ENCODE measurements around the gene MEGF9. TPM values are rescaled to one million over a fixed set of nuclear protein-coding genes. Genes with fewer than 3 reads are reported as not detected.
A peak's percentile ranks its signal among the peaks of the same experiment; 100 is the strongest.

Gene MEGF9
- total RNA-seq, 3 donors from 2014 or later (not counting 1 experiment from before 2014, with no cell fraction given): 17.5 to 25.9 (median 22.3) TPM

- Mint-ChIP-seq H3K9me3 (no peaks in the 10 kb centered on the region), H3K27me3 (ENCODE audit: low read depth in 2 of 2) (no peaks in the 10 kb centered on the region), H3K4me3 (peak overlapping the region; percentile 85), H3K4me1 (peaks cover 24 to 35% of the 10 kb centered on the region in 2 donors), H3K27ac (peak overlapping the region; percentile 90 to 94), H3K36me3 (no peaks in the 10 kb centered on the region)
- WGBS (ENCODE audit: insufficient coverage): 10% methylated on average over 30 of the region's 30 CpGs
- no peaks in the 10 kb centered on the region for H3K27me3 ChIP-seq (ENCODE audit: control insufficient read depth, insufficient read depth, low read length)
- H3K27ac ChIP-seq (ENCODE audit: low read length): peak overlapping the region; percentile 64
- DNase-seq (no peak), ATAC-seq (no peak)
- no peak for TF ChIP-seq CTCF (IDR thresholded peaks at IDR 0.05)
- no peaks in the 10 kb centered on the region for H3K36me3 ChIP-seq (ENCODE audit: control insufficient read depth, insufficient read depth, low read length)
- peak overlapping the region; percentile 67 for H3K4me3 ChIP-seq (ENCODE audit: low read length)
- peaks cover 23% of the 10 kb centered on the region for H3K4me1 ChIP-seq (ENCODE audit: control insufficient read depth, insufficient read depth, low read length)
- intact Hi-C loops (cut with micrococcal nuclease): loop anchor here (1.0 to 5.0 kb wide), 4 partner anchors 134 to 487 kb away; partner anchors contain the start of genes CDK5RAP2, RAB14 and TRAF1
- H3K9me3 ChIP-seq (ENCODE audit: control insufficient read depth, insufficient read depth, low read length): no peaks in the 10 kb centered on the region
Measured at GRCh38 chr9:120714846-120715388, 647 bp upstream of the MEGF9 start.

GRCh38 chr9:120713257-120714087 lies 798 bp downstream of the MEGF9 start:
- intact Hi-C loops (cut with micrococcal nuclease): loop anchor here (1.0 to 5.0 kb wide), 4 partner anchors 133 to 489 kb away; partner anchors contain the start of genes CDK5RAP2, RAB14 and TRAF1
- H3K27me3 Mint-ChIP-seq (ENCODE audit: low read depth in 2 of 2): no peaks in the 10 kb centered on the region
- H3K4me1 Mint-ChIP-seq: peaks cover 24 to 41% of the 10 kb centered on the region in 2 donors
- DNase-seq (peak in 1 of 2 donors; percentile 38), ATAC-seq (no peak)
- Histone ChIP-seq H3K27ac (ENCODE audit: low read length) (peak overlapping the region; percentile 62), H3K4me3 (ENCODE audit: low read length) (peak overlapping the region; percentile 58), H3K27me3 (ENCODE audit: control insufficient read depth, insufficient read depth, low read length) (no peaks in the 10 kb centered on the region), H3K4me1 (ENCODE audit: control insufficient read depth, insufficient read depth, low read length) (peaks cover 29% of the 10 kb centered on the region), H3K9me3 (ENCODE audit: control insufficient read depth, insufficient read depth, low read length) (no peaks in the 10 kb centered on the region), H3K36me3 (ENCODE audit: control insufficient read depth, insufficient read depth, low read length) (no peaks in the 10 kb centered on the region)
- H3K27ac Mint-ChIP-seq: peak overlapping the region; percentile 90 to 94
- no peaks in the 10 kb centered on the region for H3K9me3 Mint-ChIP-seq
- H3K36me3 Mint-ChIP-seq: no peaks in the 10 kb centered on the region
- peak overlapping the region; percentile 95 for H3K4me3 Mint-ChIP-seq
- TF ChIP-seq CTCF (IDR thresholded peaks at IDR 0.05): no peak
- under 1% methylated on average over 50 of the region's 50 CpGs for WGBS (ENCODE audit: insufficient coverage)

- Mint-ChIP-seq H3K27me3 (ENCODE audit: low read depth in 2 of 2) (no peaks in the 10 kb centered on the region), H3K27ac (peak overlapping the region; percentile 90 to 94), H3K36me3 (no peaks in the 10 kb centered on the region), H3K4me3 (peak overlapping the region; percentile 95), H3K4me1 (peaks cover 24 to 41% of the 10 kb centered on the region in 2 donors), H3K9me3 (no peaks in the 10 kb centered on the region)
- Histone ChIP-seq H3K9me3 (ENCODE audit: control insufficient read depth, insufficient read depth, low read length) (no peaks in the 10 kb centered on the region), H3K4me3 (ENCODE audit: low read length) (peak overlapping the region; percentile 58), H3K4me1 (ENCODE audit: control insufficient read depth, insufficient read depth, low read length) (peaks cover 29% of the 10 kb centered on the region), H3K27ac (ENCODE audit: low read length) (peak overlapping the region; percentile 62), H3K36me3 (ENCODE audit: control insufficient read depth, insufficient read depth, low read length) (no peaks in the 10 kb centered on the region), H3K27me3 (ENCODE audit: control insufficient read depth, insufficient read depth, low read length) (no peaks in the 10 kb centered on the region)
- ATAC-seq (no peak), DNase-seq (peak in 1 of 2 donors; percentile 20)
- intact Hi-C loops (cut with micrococcal nuclease): loop anchor here (5.0 kb wide), 2 partner anchors 215 to 490 kb away; partner anchors contain the start of genes RAB14 and TRAF1
- 20% methylated on average over 4 of the region's 4 CpGs for WGBS (ENCODE audit: insufficient coverage)
- TF ChIP-seq CTCF (IDR thresholded peaks at IDR 0.05): no peak
Measured at GRCh38 chr9:120712539-120713031, 1.7 kb downstream of the MEGF9 start.

Measured in natural killer cell (primary cell).